Measurements from ENCODE around the gene KCNQ5.
"Not testable (repeated sequence)": the region's sequence is repeated elsewhere in the genome, so short reads cannot be mapped to it uniquely, and the experiment has no call there.

Gene KCNQ5

GRCh38 chr6:72864799-72865198 is 242.9 kb downstream of the KCNQ5 start:
- Histone ChIP-seq H3K36me3 (ENCODE audit: control insufficient read depth in 2 of 2, insufficient read depth in 2 of 2, low read length in 2 of 2) (no peaks in the 10 kb centered on the region), H3K9me3 (ENCODE audit: control insufficient read depth in 2 of 2, low read length in 2 of 2) (no peaks in the 10 kb centered on the region), H3K4me3 (ENCODE audit: low read length in 2 of 2) (no peak overlapping the region), H3K4me1 (ENCODE audit: control insufficient read depth in 2 of 2, insufficient read depth in 2 of 2, low read length in 2 of 2) (no peaks in the 10 kb centered on the region), H3K27ac (ENCODE audit: low read depth in 2 of 2, low read length in 2 of 2) (no peak overlapping the region), H3K27me3 (ENCODE audit: control insufficient read depth in 2 of 2, insufficient read depth in 2 of 2, low read length in 2 of 2) (no peaks in the 10 kb centered on the region), H3K9ac (ENCODE audit: low read depth in 1 of 2, low read length in 2 of 2) (no peak overlapping the region)

- H3K36me3 ChIP-seq (ENCODE audit: control insufficient read depth in 2 of 2, insufficient read depth in 2 of 2, low read length in 2 of 2), result no peaks in the 10 kb centered on the region
- no peaks in the 10 kb centered on the region for H3K4me1 ChIP-seq (ENCODE audit: control insufficient read depth in 2 of 2, insufficient read depth in 2 of 2, low read length in 2 of 2)
- H3K9me3 ChIP-seq (ENCODE audit: control insufficient read depth in 2 of 2, low read length in 2 of 2), result no peaks in the 10 kb centered on the region
- no peak overlapping the region for H3K9ac ChIP-seq (ENCODE audit: low read depth in 1 of 2, low read length in 2 of 2)
- no peak overlapping the region for H3K4me3 ChIP-seq (ENCODE audit: low read length in 2 of 2)
- H3K27ac ChIP-seq (ENCODE audit: low read depth in 2 of 2, low read length in 2 of 2), result no peak overlapping the region
- H3K27me3 ChIP-seq (ENCODE audit: control insufficient read depth in 2 of 2, insufficient read depth in 2 of 2, low read length in 2 of 2), result no peaks in the 10 kb centered on the region
Measured at GRCh38 chr6:72865467-72865866, 243.6 kb downstream of the KCNQ5 start.

GRCh38 chr6:72869621-72870020 is 247.8 kb downstream of the KCNQ5 start:
- Histone ChIP-seq H3K27me3 (ENCODE audit: control insufficient read depth in 2 of 2, insufficient read depth in 2 of 2, low read length in 2 of 2) (no peaks in the 10 kb centered on the region), H3K4me1 (ENCODE audit: control insufficient read depth in 2 of 2, insufficient read depth in 2 of 2, low read length in 2 of 2) (no peaks in the 10 kb centered on the region), H3K27ac (ENCODE audit: low read depth in 2 of 2, low read length in 2 of 2) (no peak overlapping the region), H3K9ac (ENCODE audit: low read depth in 1 of 2, low read length in 2 of 2) (no peak overlapping the region), H3K4me3 (ENCODE audit: low read length in 2 of 2) (no peak overlapping the region), H3K36me3 (ENCODE audit: control insufficient read depth in 2 of 2, insufficient read depth in 2 of 2, low read length in 2 of 2) (no peaks in the 10 kb centered on the region), H3K9me3 (ENCODE audit: control insufficient read depth in 2 of 2, low read length in 2 of 2) (no peaks in the 10 kb centered on the region)

- Histone ChIP-seq H3K4me1 (ENCODE audit: control insufficient read depth in 2 of 2, insufficient read depth in 2 of 2, low read length in 2 of 2) (no peaks in the 10 kb centered on the region), H3K27me3 (ENCODE audit: control insufficient read depth in 2 of 2, insufficient read depth in 2 of 2, low read length in 2 of 2) (no peaks in the 10 kb centered on the region), H3K9me3 (ENCODE audit: control insufficient read depth in 2 of 2, low read length in 2 of 2) (no peaks in the 10 kb centered on the region), H3K4me3 (ENCODE audit: low read length in 2 of 2) (no peak overlapping the region), H3K27ac (ENCODE audit: low read depth in 2 of 2, low read length in 2 of 2) (no peak overlapping the region), H3K36me3 (ENCODE audit: control insufficient read depth in 2 of 2, insufficient read depth in 2 of 2, low read length in 2 of 2) (no peaks in the 10 kb centered on the region), H3K9ac (ENCODE audit: low read depth in 1 of 2, low read length in 2 of 2) (no peak overlapping the region)
Measured at GRCh38 chr6:72873433-72873832, 251.6 kb downstream of the KCNQ5 start.

GRCh38 chr6:72876256-72876655 is 254.4 kb downstream of the KCNQ5 start:
- Histone ChIP-seq H3K27ac (ENCODE audit: low read depth in 2 of 2, low read length in 2 of 2) (no peak overlapping the region), H3K9me3 (ENCODE audit: control insufficient read depth in 2 of 2, low read length in 2 of 2) (no peaks in the 10 kb centered on the region), H3K36me3 (ENCODE audit: control insufficient read depth in 2 of 2, insufficient read depth in 2 of 2, low read length in 2 of 2) (no peaks in the 10 kb centered on the region), H3K9ac (ENCODE audit: low read depth in 1 of 2, low read length in 2 of 2) (no peak overlapping the region), H3K4me3 (ENCODE audit: low read length in 2 of 2) (no peak overlapping the region), H3K4me1 (ENCODE audit: control insufficient read depth in 2 of 2, insufficient read depth in 2 of 2, low read length in 2 of 2) (no peaks in the 10 kb centered on the region), H3K27me3 (ENCODE audit: control insufficient read depth in 2 of 2, insufficient read depth in 2 of 2, low read length in 2 of 2) (no peaks in the 10 kb centered on the region)

- Histone ChIP-seq H3K4me1 (ENCODE audit: control insufficient read depth in 2 of 2, insufficient read depth in 2 of 2, low read length in 2 of 2) (no peaks in the 10 kb centered on the region), H3K27ac (ENCODE audit: low read depth in 2 of 2, low read length in 2 of 2) (no peak overlapping the region)
Measured at GRCh38 chr6:72886170-72886569, 264.3 kb downstream of the KCNQ5 start.

GRCh38 chr6:72890233-72890632 is 268.4 kb downstream of the KCNQ5 start:
- H3K4me1 ChIP-seq (ENCODE audit: control insufficient read depth in 2 of 2, insufficient read depth in 2 of 2, low read length in 2 of 2), result no peaks in the 10 kb centered on the region
- no peaks in the 10 kb centered on the region for H3K36me3 ChIP-seq (ENCODE audit: control insufficient read depth in 2 of 2, insufficient read depth in 2 of 2, low read length in 2 of 2)
- no peak overlapping the region for H3K27ac ChIP-seq (ENCODE audit: low read depth in 2 of 2, low read length in 2 of 2)
- no peak overlapping the region for H3K9ac ChIP-seq (ENCODE audit: low read depth in 1 of 2, low read length in 2 of 2)
- H3K4me3 ChIP-seq (ENCODE audit: low read length in 2 of 2), result no peak overlapping the region
- H3K9me3 ChIP-seq (ENCODE audit: control insufficient read depth in 2 of 2, low read length in 2 of 2), result no peaks in the 10 kb centered on the region
- H3K27me3 ChIP-seq (ENCODE audit: control insufficient read depth in 2 of 2, insufficient read depth in 2 of 2, low read length in 2 of 2), result no peaks in the 10 kb centered on the region

More at GRCh38 chr6:72886170-72886569, 264.3 kb downstream of the KCNQ5 start:
- H3K27me3 ChIP-seq (ENCODE audit: control insufficient read depth in 2 of 2, insufficient read depth in 2 of 2, low read length in 2 of 2), result no peaks in the 10 kb centered on the region
- H3K4me3 ChIP-seq (ENCODE audit: low read length in 2 of 2), result no peak overlapping the region
- H3K9ac ChIP-seq (ENCODE audit: low read depth in 1 of 2, low read length in 2 of 2), result no peak overlapping the region
- no peaks in the 10 kb centered on the region for H3K36me3 ChIP-seq (ENCODE audit: control insufficient read depth in 2 of 2, insufficient read depth in 2 of 2, low read length in 2 of 2)
- H3K9me3 ChIP-seq (ENCODE audit: control insufficient read depth in 2 of 2, low read length in 2 of 2), result no peaks in the 10 kb centered on the region

- no peaks in the 10 kb centered on the region for H3K27me3 ChIP-seq (ENCODE audit: control insufficient read depth in 2 of 2, insufficient read depth in 2 of 2, low read length in 2 of 2)
- no peak overlapping the region for H3K4me3 ChIP-seq (ENCODE audit: low read length in 2 of 2)
- no peaks in the 10 kb centered on the region for H3K36me3 ChIP-seq (ENCODE audit: control insufficient read depth in 2 of 2, insufficient read depth in 2 of 2, low read length in 2 of 2)
- no peaks in the 10 kb centered on the region for H3K9me3 ChIP-seq (ENCODE audit: control insufficient read depth in 2 of 2, low read length in 2 of 2)
- no peak overlapping the region for H3K27ac ChIP-seq (ENCODE audit: low read depth in 2 of 2, low read length in 2 of 2)
- no peak overlapping the region for H3K9ac ChIP-seq (ENCODE audit: low read depth in 1 of 2, low read length in 2 of 2)
- no peaks in the 10 kb centered on the region for H3K4me1 ChIP-seq (ENCODE audit: control insufficient read depth in 2 of 2, insufficient read depth in 2 of 2, low read length in 2 of 2)
Measured at GRCh38 chr6:72890671-72891070, 268.8 kb downstream of the KCNQ5 start.

GRCh38 chr6:72892901-72893300 is 271.0 kb downstream of the KCNQ5 start:
- Histone ChIP-seq H3K36me3 (ENCODE audit: control insufficient read depth in 2 of 2, insufficient read depth in 2 of 2, low read length in 2 of 2) (no peaks in the 10 kb centered on the region), H3K4me3 (ENCODE audit: low read length in 2 of 2) (no peak overlapping the region), H3K4me1 (ENCODE audit: control insufficient read depth in 2 of 2, insufficient read depth in 2 of 2, low read length in 2 of 2) (no peaks in the 10 kb centered on the region), H3K9me3 (ENCODE audit: control insufficient read depth in 2 of 2, low read length in 2 of 2) (no peaks in the 10 kb centered on the region), H3K27me3 (ENCODE audit: control insufficient read depth in 2 of 2, insufficient read depth in 2 of 2, low read length in 2 of 2) (no peaks in the 10 kb centered on the region), H3K9ac (ENCODE audit: low read depth in 1 of 2, low read length in 2 of 2) (no peak overlapping the region), H3K27ac (ENCODE audit: low read depth in 2 of 2, low read length in 2 of 2) (no peak overlapping the region)

- Histone ChIP-seq H3K27me3 (ENCODE audit: control insufficient read depth in 2 of 2, insufficient read depth in 2 of 2, low read length in 2 of 2) (no peaks in the 10 kb centered on the region), H3K4me3 (ENCODE audit: low read length in 2 of 2) (no peak overlapping the region), H3K27ac (ENCODE audit: low read depth in 2 of 2, low read length in 2 of 2) (no peak overlapping the region), H3K9me3 (ENCODE audit: control insufficient read depth in 2 of 2, low read length in 2 of 2) (no peaks in the 10 kb centered on the region), H3K9ac (ENCODE audit: low read depth in 1 of 2, low read length in 2 of 2) (no peak overlapping the region), H3K36me3 (ENCODE audit: control insufficient read depth in 2 of 2, insufficient read depth in 2 of 2, low read length in 2 of 2) (no peaks in the 10 kb centered on the region), H3K4me1 (ENCODE audit: control insufficient read depth in 2 of 2, insufficient read depth in 2 of 2, low read length in 2 of 2) (no peaks in the 10 kb centered on the region)
Measured at GRCh38 chr6:72894091-72894490, 272.2 kb downstream of the KCNQ5 start.

GRCh38 chr6:72898313-72898712 is 276.4 kb downstream of the KCNQ5 start:
- H3K4me1 ChIP-seq (ENCODE audit: control insufficient read depth in 2 of 2, insufficient read depth in 2 of 2, low read length in 2 of 2); H3K27ac ChIP-seq (ENCODE audit: low read depth in 2 of 2, low read length in 2 of 2); H3K9ac ChIP-seq (ENCODE audit: low read depth in 1 of 2, low read length in 2 of 2); H3K4me3 ChIP-seq (ENCODE audit: low read length in 2 of 2); H3K9me3 ChIP-seq (ENCODE audit: control insufficient read depth in 2 of 2, low read length in 2 of 2); H3K27me3 ChIP-seq (ENCODE audit: control insufficient read depth in 2 of 2, insufficient read depth in 2 of 2, low read length in 2 of 2); H3K36me3 ChIP-seq (ENCODE audit: control insufficient read depth in 2 of 2, insufficient read depth in 2 of 2, low read length in 2 of 2): not testable (repeated sequence)
